Aorta (tissue), 5 donors: Measurements from ENCODE around the gene MSRB2. TPM values are rescaled to one million over a fixed set of nuclear protein-coding genes. Genes with fewer than 3 reads are reported as not detected.
"Not testable (repeated sequence)": the region's sequence is repeated elsewhere in the genome, so short reads cannot be mapped to it uniquely, and the experiment has no call there.

Experiments used
- ATAC-seq: fragments of 200-7000 bp; cut with Tn5 transposase; one replicate; pipeline ENCODE4 v1.9.1; 2022; ENCODE audit warnings: moderate library complexity; ENCODE audit not compliant: low FRiP score
- DNase-seq, 2 donors: peaks; one replicate each; pipeline ENCODE4 v3.0.0-alpha.2; 2020
- H3K27ac ChIP-seq, 2 donors: one replicate each; pipeline ENCODE4 v1.5.1; 2013; ENCODE audit warnings: low read length in 2 of 2, mild to moderate bottlenecking in 2 of 2, moderate library complexity in 2 of 2, control low read depth in 1 of 2, inconsistent platforms in 1 of 2, low read depth in 1 of 2
- H3K27me3 ChIP-seq, 2 donors: one replicate each; pipeline ENCODE4 v1.6.1; 2013; ENCODE audit warnings: control low read depth in 1 of 2, low read length in 1 of 2, mild to moderate bottlenecking in 1 of 2, moderate library complexity in 1 of 2; ENCODE audit not compliant: insufficient read depth in 2 of 2, control insufficient read depth in 1 of 2
- H3K36me3 ChIP-seq, 2 donors: one replicate each; pipeline ENCODE4 v1.6.1; 2013; ENCODE audit warnings: control low read depth in 1 of 2, low read length in 1 of 2, mild to moderate bottlenecking in 1 of 2; ENCODE audit not compliant: insufficient read depth in 2 of 2, control insufficient read depth in 1 of 2
- H3K4me1 ChIP-seq, 2 donors: one replicate each; pipeline ENCODE4 v1.6.1; 2013; ENCODE audit warnings: low read length in 2 of 2, control low read depth in 1 of 2, mild to moderate bottlenecking in 1 of 2, moderate library complexity in 1 of 2; ENCODE audit not compliant: insufficient read depth in 2 of 2, control insufficient read depth in 1 of 2
- H3K4me3 ChIP-seq, 2 donors: one replicate each; pipeline ENCODE4 v1.5.1; 2013; ENCODE audit warnings: low read length in 2 of 2, control low read depth in 1 of 2, mild to moderate bottlenecking in 1 of 2
- H3K9me3 ChIP-seq: one replicate; pipeline ENCODE4 v1.6.1; 2013; ENCODE audit warnings: mild to moderate bottlenecking, low read length; ENCODE audit not compliant: control insufficient read depth
- WGBS, 2 donors: extraction: QIAGEN DNeasy Blood & Tissue Kit; methylation state at CpG; one replicate each; pipeline ENCODE4 v1.1.7; 2013; 5-methylcytosine and 5-hydroxymethylcytosine counted together
- intact Hi-C, 2 donors: fragments of 100-400 bp; cut with DNase I; formaldehyde crosslinking; loops; one replicate each; pipeline versions ENCODE4 v1.14.2 to v1.15.0; 2022
- polyA plus RNA-seq, 2 donors: library from polyadenylated mRNA; stranded (reverse); fragments of 200-250 nt; gene quantifications; one replicate each; pipeline ENCODE4 v1.2.3, GENCODE V29; 2013
- total RNA-seq, 2 donors: library from RNA; stranded (reverse); fragmentation: NEBNext Ultra II Directional; extraction: Animal tissue kit (Norgen Biotek cat#: 25700); gene quantifications; one replicate each; pipeline ENCODE4 v1.2.1, GENCODE V29; 2021
- donor health status: healthy with polysubstance abuse.
- donor health status: Bipolar disorder and iron deficiency.
- donor health status: DM: no; HTN: no; CAD: no.
- donor health status: DM: no; HTN: no; CAD: no.
- donor health status: DM: yes; HTN: yes; CAD: no.

Gene MSRB2
- total and polyA plus RNA-seq, 4 donors: 27.0 to 34.7 (median 32.5) TPM

DNA sequence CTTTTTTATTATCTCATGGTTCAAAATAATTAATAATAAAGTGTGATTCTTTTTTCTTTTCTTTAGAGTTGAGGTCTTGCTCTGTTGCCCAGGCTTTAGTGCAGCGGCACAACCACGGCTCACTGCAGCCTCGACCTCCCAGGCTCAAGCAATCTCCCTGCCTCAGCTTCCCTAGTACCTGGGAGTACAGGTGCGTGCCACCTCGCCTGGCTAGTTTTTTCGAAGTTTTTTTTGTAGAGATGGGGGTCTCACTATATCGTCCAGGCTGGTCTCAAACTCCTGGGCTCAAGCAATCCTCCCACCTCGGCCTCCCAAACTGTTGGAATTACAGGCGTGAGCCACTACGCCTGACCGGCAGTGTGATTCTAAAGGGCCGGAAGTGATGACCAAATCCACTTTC, 28.0 kb upstream of the MSRB2 start:
- intact Hi-C loops: loop anchor here (5.0 to 10.0 kb wide), 8 partner anchors 50 to 1065 kb away; partner anchors contain the start of genes PIP4K2A (in 2 of the 2), DNAJC1 (in 1 of the 2) and SPAG6 (in 1 of the 2)
- WGBS, 2 donors: 92 to 94% methylated on average over 12 of the region's 12 CpGs
- H3K27ac ChIP-seq: no peak overlapping the region

DNA sequence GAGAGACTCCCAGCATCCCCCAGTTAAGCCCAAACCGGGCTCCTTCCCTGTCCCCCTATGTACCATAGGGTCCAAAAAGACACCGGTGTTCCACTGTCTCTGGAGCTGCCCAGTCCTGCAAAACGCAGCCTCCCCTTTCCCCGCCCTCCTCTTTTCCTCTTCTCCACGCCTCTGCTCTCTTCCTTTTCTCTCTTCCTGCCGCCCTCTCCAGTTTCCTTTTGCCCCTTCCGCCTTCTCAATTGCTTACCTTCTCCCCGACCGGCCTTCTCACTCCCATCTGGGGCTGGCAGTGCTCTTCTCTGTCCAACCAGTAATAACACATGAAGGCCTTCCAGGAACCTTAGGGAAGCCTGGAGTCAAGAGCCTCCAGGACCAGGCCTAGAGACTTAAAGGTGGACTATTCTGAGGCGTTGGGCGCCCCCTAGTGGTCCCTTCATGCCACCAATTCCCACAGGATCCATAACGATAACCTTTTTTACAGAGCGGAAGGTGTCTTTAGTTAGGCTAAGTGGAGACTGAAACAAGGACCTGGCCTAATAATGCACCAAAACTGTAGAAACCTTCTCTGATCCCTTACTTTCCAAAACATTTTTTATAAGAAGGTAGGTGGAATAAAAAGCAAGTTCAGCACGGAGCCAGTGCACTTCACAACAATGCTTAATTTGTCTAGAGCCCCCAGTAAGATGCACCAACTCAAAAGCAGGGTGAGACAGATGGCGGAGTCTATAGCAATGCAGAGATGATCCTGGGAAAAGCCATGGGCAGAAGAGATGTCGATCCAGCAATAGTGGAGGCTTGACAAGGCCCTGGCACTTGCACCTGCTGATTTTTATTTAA, 27.2 kb upstream of the MSRB2 start:
- Histone ChIP-seq H3K27me3 (no peaks in the 10 kb centered on the region), H3K9me3 (no peaks in the 10 kb centered on the region), H3K4me3 (no peak overlapping the region), H3K4me1 (peaks cover 0 to 4% of the 10 kb centered on the region in 2 donors), H3K36me3 (no peaks in the 10 kb centered on the region), H3K27ac (peak overlapping the region in 1 of 2 donors; percentile 23)
- DNase-seq: peak; percentile 81 to 91
- 48 to 49% methylated on average over 16 of the region's 16 CpGs for WGBS, 2 donors
- ATAC-seq: peak; percentile 84
- intact Hi-C loops: loop anchor here (2.0 to 10.0 kb wide), 9 partner anchors 51 to 1066 kb away; partner anchors contain the start of genes PIP4K2A (in 2 of the 2), DNAJC1 (in 1 of the 2) and SPAG6 (in 1 of the 2)

More for the DNA sequence above, 28.0 kb upstream of the MSRB2 start:
- ATAC-seq (no peak), DNase-seq (no peak)
- H3K4me1 ChIP-seq: peaks cover 0 to 4% of the 10 kb centered on the region in 2 donors
- H3K4me3 ChIP-seq: no peak overlapping the region
- H3K9me3 ChIP-seq: no peaks in the 10 kb centered on the region
- H3K27me3 ChIP-seq: no peaks in the 10 kb centered on the region
- no peaks in the 10 kb centered on the region for H3K36me3 ChIP-seq

- intact Hi-C loops: loop anchor here (2.0 to 10.0 kb wide), 9 partner anchors 52 to 1067 kb away; partner anchors contain the start of genes PIP4K2A (in 2 of the 2), DNAJC1 (in 1 of the 2) and SPAG6 (in 1 of the 2)
- H3K4me3 ChIP-seq: no peak overlapping the region
- H3K36me3 ChIP-seq: no peaks in the 10 kb centered on the region
- DNase-seq: no peak
- H3K9me3 ChIP-seq: no peaks in the 10 kb centered on the region
- H3K27ac ChIP-seq: no peak overlapping the region
- 81 to 87% methylated on average over 10 of the region's 10 CpGs for WGBS, 2 donors
- H3K4me1 ChIP-seq: peaks cover 0 to 4% of the 10 kb centered on the region in 2 donors
- no peak for ATAC-seq
- no peaks in the 10 kb centered on the region for H3K27me3 ChIP-seq
These were observed 26.2 kb upstream of the MSRB2 start for GRCh38 chr10:23069019-23069815.

DNA sequence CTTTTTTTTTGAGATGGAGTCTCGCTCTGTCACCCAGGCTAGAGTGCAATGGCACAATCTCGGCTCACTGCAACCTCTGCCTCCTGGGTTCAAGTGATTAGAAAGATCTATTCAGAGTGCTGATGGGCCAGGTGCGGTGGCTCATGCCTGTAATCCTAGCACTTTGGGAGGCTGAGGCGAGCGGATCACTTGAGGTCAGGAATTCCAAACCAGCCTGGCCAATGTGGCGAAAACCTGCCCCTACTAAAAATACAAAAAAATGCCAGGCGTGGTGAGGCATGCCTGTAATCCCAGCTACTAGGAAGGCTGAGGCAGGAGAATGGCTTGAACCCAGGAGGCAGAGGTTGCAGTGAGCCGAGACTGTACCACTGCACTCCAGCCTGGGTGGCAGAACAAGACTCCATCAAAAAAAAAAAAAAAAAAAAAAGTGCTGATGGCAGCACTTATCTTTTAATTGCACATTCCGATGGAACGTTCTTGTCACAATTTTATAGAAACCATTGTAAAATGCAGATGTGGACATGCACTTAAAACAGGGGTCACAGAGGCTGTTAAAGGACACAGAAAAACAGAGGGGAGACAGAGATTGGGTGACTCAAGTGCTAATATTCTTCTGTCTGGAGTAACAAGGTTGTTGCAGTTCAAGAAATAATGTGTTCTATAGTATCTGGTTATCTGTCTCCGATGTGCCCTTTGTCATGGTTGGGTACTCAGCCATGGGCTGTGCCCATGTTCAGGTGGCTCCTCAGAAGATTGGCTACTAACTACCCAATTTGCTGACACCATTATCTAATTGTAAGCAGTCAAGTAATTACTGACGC, 25.1 kb upstream of the MSRB2 start:
- ATAC-seq, H3K4me3 ChIP-seq, H3K27me3 ChIP-seq, intact Hi-C loops, H3K9me3 ChIP-seq, H3K36me3 ChIP-seq, DNase-seq, H3K4me1 ChIP-seq, H3K27ac ChIP-seq: not testable (repeated sequence)
- 94% methylated on average over 12 of the region's 12 CpGs for WGBS, 2 donors

DNA sequence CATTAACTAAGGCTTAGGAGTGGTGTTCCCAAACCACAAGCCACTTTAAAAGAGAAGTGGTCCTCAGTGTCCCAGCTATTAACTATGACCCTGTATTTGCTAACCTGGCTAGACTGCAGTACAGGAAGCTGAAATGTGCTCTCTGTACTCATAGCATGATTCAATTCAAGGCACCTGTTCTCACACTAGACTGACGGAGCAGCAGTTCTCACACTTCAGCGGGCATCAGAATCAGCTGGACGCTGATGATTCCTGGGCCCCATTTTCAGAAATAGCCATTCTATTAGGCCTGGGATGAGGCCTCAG, 24.5 kb upstream of the MSRB2 start:
- intact Hi-C loops: no loop called here
- ATAC-seq: no peak
- 95% methylated on average over 3 of the region's 3 CpGs for WGBS, 2 donors

GRCh38 chr10:23072593-23072992, 22.8 kb upstream of the MSRB2 start:
- intact Hi-C loops, ATAC-seq, DNase-seq, H3K9me3 ChIP-seq, H3K27me3 ChIP-seq, H3K27ac ChIP-seq, H3K4me1 ChIP-seq, H3K36me3 ChIP-seq, H3K4me3 ChIP-seq: not testable (repeated sequence)
- WGBS, 2 donors: 61 to 65% methylated on average over 3 of the region's 3 CpGs

More for the DNA sequence above, 24.5 kb upstream of the MSRB2 start:
- no peaks in the 10 kb centered on the region for H3K9me3 ChIP-seq
- H3K36me3 ChIP-seq: no peaks in the 10 kb centered on the region
- no peaks in the 10 kb centered on the region for H3K27me3 ChIP-seq
- no peak for DNase-seq
- peaks cover 0 to 2% of the 10 kb centered on the region in 2 donors for H3K4me1 ChIP-seq
- no peak overlapping the region for H3K27ac ChIP-seq
- H3K4me3 ChIP-seq: no peak overlapping the region

DNA sequence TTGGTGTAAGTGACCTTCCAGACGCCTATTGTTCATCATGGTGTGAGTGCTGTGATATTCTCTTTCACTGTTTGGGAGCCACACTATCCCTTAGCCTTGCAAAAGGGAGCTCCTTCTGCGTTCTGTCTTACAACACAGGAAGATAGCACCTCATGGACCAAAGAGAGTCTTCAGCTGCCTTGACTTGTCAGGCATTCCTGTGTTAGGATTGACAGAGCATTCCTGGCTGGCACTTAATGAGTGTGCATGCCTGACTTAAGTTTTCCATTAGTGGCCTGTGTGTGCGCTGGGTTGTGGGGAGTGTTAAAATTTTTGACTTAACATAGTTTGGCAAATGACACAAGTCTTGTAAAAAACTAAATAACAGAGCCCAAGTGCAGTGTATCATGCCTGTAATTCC, 21.9 kb upstream of the MSRB2 start:
- ATAC-seq: no peak
- Histone ChIP-seq H3K4me1 (no peaks in the 10 kb centered on the region), H3K36me3 (no peaks in the 10 kb centered on the region), H3K4me3 (no peak overlapping the region), H3K27ac (no peak overlapping the region), H3K27me3 (no peaks in the 10 kb centered on the region), H3K9me3 (no peaks in the 10 kb centered on the region)
- DNase-seq: no peak
- 87 to 90% methylated on average over 3 of the region's 3 CpGs for WGBS, 2 donors
- intact Hi-C loops: no loop called here

GRCh38 chr10:23075672-23076071, 19.7 kb upstream of the MSRB2 start:
- ATAC-seq (no peak), DNase-seq (no peak)
- no peak overlapping the region for H3K4me3 ChIP-seq
- H3K27ac ChIP-seq: no peak overlapping the region
- peaks cover 1% of the 10 kb centered on the region for H3K9me3 ChIP-seq
- no peaks in the 10 kb centered on the region for H3K27me3 ChIP-seq
- intact Hi-C loops: no loop called here
- H3K36me3 ChIP-seq: no peaks in the 10 kb centered on the region
- H3K4me1 ChIP-seq: no peaks in the 10 kb centered on the region
- WGBS, 2 donors: 94 to 99% methylated on average over 3 of the region's 3 CpGs
